Heart left ventricle (tissue), 16 donors: ENCODE measurements around the gene HMX1. TPM values are rescaled to one million over a fixed set of nuclear protein-coding genes. Genes with fewer than 3 reads are reported as not detected.

Source experiments
- ATAC-seq, 4 donors: fragments of 200-7000 bp; cut with Tn5 transposase; one replicate each; pipeline ENCODE4 v1.9.1; 2020 to 2022; ENCODE audit warnings: moderate library complexity in 4 of 4, mild to moderate bottlenecking in 3 of 4, moderate number of reproducible peaks in 1 of 4
- DNase-seq, 5 donors: peaks; one replicate each; pipeline ENCODE4 v3.0.0-alpha.2; 2020
- H3K27ac ChIP-seq, 12 donors: fragments of 200-600 bp; sonication (generic) in 4 of 12; one replicate each; pipeline versions ENCODE4 v1.5.0 to v1.8.0; 2016 to 2022; ENCODE audit warnings: mild to moderate bottlenecking in 2 of 12
- H3K27me3 ChIP-seq, 9 donors: fragments of 200-600 bp; sonication (generic) in 2 of 9; one replicate each; pipeline versions ENCODE4 v1.5.1 to v1.8.0; 2016 to 2022; ENCODE audit warnings: mild to moderate bottlenecking in 3 of 9
- H3K36me3 ChIP-seq, 9 donors: fragments of 200-600 bp; sonication (generic) in 2 of 9; one replicate each; pipeline versions ENCODE4 v1.5.0 to v1.8.0; 2018 to 2022; ENCODE audit warnings: mild to moderate bottlenecking in 2 of 9
- H3K4me1 ChIP-seq, 12 donors: fragments of 200-600 bp; sonication (generic) in 4 of 12; one replicate each; pipeline versions ENCODE4 v1.5.0 to v1.8.0; 2016 to 2022; ENCODE audit warnings: mild to moderate bottlenecking in 3 of 12
- H3K4me3 ChIP-seq, 12 donors: fragments of 200-600 bp; sonication (generic) in 4 of 12; one replicate each; pipeline versions ENCODE4 v1.5.0 to v1.8.0; 2017 to 2022; ENCODE audit warnings: mild to moderate bottlenecking in 9 of 12, moderate library complexity in 4 of 12
- H3K9me3 ChIP-seq, 12 donors: fragments of 200-600 bp; sonication (generic) in 4 of 12; one replicate each; pipeline versions ENCODE4 v1.5.0 to v1.8.0; 2016 to 2022; ENCODE audit warnings: mild to moderate bottlenecking in 1 of 12
- CTCF ChIP-seq, 12 donors: fragments of 200-600 bp; sonication (generic) in 4 of 12; IDR thresholded peaks; one replicate each; pipeline versions ENCODE4 v1.5.0 to v1.8.0; 2018 to 2022; ENCODE audit warnings: antibody characterized with exemption in 12 of 12, mild to moderate bottlenecking in 5 of 12
- POLR2A ChIP-seq, 2 donors: fragments of 450-650 bp; IDR thresholded peaks; one replicate each; pipeline ENCODE4 v1.6.1; 2017; ENCODE audit warnings: antibody characterized with exemption in 2 of 2, mild to moderate bottlenecking in 2 of 2, moderate library complexity in 2 of 2
- WGBS, 4 donors: extraction: QIAGEN DNeasy Blood & Tissue Kit in 2 of 4; methylation state at CpG; one replicate each; pipeline versions ENCODE4 v1.1.5 to v1.1.7; 2013 to 2018; 5-methylcytosine and 5-hydroxymethylcytosine counted together
- intact Hi-C, 10 donors: fragments of 100-400 bp; cut with DNase I; formaldehyde crosslinking; loops; one replicate each; pipeline versions ENCODE4 v1.11.1 to v1.14.2; 2022
- polyA plus RNA-seq, 2 donors: library from polyadenylated mRNA; stranded (reverse); fragments of 200-250 nt; gene quantifications; one replicate each; pipeline ENCODE4 v1.2.3, GENCODE V29; 2013
- total RNA-seq, 9 donors: library from RNA; depleted of rRNA in 2 of 9; stranded (reverse); fragments of >200 nt in 2 of 9; fragmentation: NEBNext Ultra II Directional in 3 of 9; extraction: Animal tissue kit (Norgen Biotek cat#: 25700) in 3 of 9; gene quantifications; one replicate each; pipeline versions ENCODE4 v1.1.0 to v1.2.4, GENCODE V29; 2016 to 2023
- donor health status: ischemic (EF 13 %, LVEDD 7.1; RV severe dilation, severe dysfunction).
- donor health status: healthy with polysubstance abuse.
- donor health status: DM: no; HTN: yes; CAD: no.
- donor health status: DM: no; HTN: no; CAD: no.
- donor health status: ischemic (EF 25% LVEDD 6.9; RV normal size, moderate dysfunction).
- donor health status: ischemic (EF 25% LVEDD 5.7; RV mildly dilated, moderate dysfunction).
- donor health status: healthy.
- donor health status: DM: yes; HTN: yes; CAD: no.
- donor health status: ischemic (EF 35%, LVEDD 5.7; RV mildly dilated, moderate dysfunction).
- donor health status: nonischemic (EF 11% LVEDD 7.7; RV severe dilation, severe dysfunction).
- donor health status: DM: yes; HTN: yes; CAD: no.
- donor health status: PGD.
- donor health status: ischemic (EF 29% LVEDD 5.4; RV normal size, mild dysfunction).
- donor health status: nonischemic (EF 23%, LVEDD 6.1; RV moderate dilation, normal function).

HMX1 gene
- total and polyA plus RNA-seq, 11 donors = 0.25 TPM; not detected in 10

DNA sequence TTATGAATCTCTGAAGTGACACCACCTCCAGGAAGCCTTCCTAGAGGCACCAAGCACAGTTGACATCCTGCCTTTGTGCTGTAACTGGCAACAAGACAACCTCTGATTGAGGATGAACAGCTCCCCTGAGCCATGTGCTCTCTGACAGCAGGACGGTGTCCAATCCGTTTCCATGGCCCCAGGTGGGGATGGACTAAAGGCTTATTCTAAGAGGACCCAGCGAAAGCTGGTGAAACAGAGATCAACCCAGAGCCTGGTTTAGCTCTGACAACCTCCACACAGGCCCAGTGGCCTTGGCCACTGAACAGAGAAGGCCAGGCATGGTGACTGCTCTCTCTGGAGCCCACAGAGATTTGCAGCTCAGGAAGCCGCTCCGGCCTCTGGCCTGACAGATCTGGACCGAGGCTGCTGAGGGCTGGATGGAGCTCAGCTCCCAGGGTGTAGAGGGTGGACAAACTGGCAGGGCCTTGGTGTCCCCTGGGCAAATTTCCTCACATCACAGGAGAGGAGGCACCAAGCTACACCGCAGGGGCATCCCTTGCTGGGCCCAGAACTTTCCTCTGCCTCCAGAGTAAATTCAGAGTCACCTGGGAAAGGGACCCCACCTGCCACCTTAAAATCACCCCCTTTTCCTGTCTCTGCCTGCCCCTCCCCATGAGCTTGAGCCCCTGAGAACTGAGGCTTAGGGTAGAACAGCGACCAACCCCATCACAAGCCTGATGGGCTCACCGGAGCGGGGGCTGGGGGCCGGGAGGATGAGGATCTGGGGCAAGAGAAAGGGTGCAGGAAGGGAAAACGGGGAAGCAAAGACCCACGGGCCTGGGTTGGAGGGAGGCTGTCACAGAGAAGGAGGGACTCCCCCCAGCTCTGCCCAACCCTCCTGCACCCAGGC, 40.2 kb downstream of the HMX1 start:
- Histone ChIP-seq H3K27ac (no peak overlapping the region), H3K4me1 (no peaks in the 10 kb centered on the region), H3K4me3 (no peak overlapping the region), H3K27me3 (peaks cover 0 to 32% (median 2%) of the 10 kb centered on the region in 9 donors), H3K9me3 (peaks cover 0 to 13% (median 1%) of the 10 kb centered on the region in 12 donors), H3K36me3 (no peaks in the 10 kb centered on the region)
- peak in 3 of 5 donors; percentile 2 to 32 (median 10) for DNase-seq
- intact Hi-C loops = no loop called here
- ATAC-seq = no peak
- WGBS, 4 donors = 79 to 84% (median 82%) methylated on average over 9 to 13 of the region's 13 CpGs
- TF ChIP-seq POLR2A (IDR thresholded peaks at IDR 0.05) (no peak), CTCF (IDR thresholded peaks at IDR 0.05) (no peak)

DNA sequence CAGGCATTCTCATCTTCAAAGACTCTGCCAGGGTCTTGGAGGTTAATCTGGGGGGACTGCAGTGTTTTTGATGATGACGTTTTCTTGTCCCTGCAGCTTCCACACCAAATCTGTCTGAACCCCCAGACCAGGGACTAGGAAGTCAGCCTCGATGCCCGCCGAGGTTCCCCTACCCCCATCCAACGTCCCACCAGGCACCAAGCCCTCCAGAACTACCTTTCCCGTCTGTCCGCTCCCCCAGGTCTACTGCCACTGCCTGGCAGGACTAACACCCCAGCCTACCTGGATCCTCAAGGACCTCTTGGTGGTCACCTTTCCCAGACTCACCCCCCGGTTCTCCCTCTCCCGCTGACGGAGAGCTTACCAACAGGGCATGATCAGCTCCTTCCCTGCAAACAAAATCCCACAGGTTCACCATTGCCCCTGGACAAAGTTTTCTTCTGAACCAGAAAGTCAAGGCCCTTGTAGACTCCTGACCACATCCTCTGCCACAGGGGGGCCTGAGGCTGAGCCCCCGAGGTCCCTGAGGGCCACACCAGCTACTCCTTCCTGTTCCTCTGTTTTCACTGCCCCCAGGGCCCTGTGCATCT, 40.9 kb downstream of the HMX1 start:
- peaks cover 0 to 13% (median 1%) of the 10 kb centered on the region in 12 donors for H3K9me3 ChIP-seq
- ATAC-seq (no peak), DNase-seq (peak in 2 of 5 donors; percentile 12 to 42)
- no peak overlapping the region for H3K27ac ChIP-seq
- no peaks in the 10 kb centered on the region for H3K36me3 ChIP-seq
- H3K4me1 ChIP-seq = no peaks in the 10 kb centered on the region
- intact Hi-C loops = no loop called here
- peaks cover 0 to 28% (median 2%) of the 10 kb centered on the region in 9 donors for H3K27me3 ChIP-seq
- WGBS, 4 donors = 79 to 83% (median 81%) methylated on average over 11 of the region's 11 CpGs
- H3K4me3 ChIP-seq = no peak overlapping the region
- TF ChIP-seq POLR2A (IDR thresholded peaks at IDR 0.05) (no peak), CTCF (IDR thresholded peaks at IDR 0.05) (no peak)

- Histone ChIP-seq H3K4me3 (no peak overlapping the region), H3K27ac (no peak overlapping the region), H3K4me1 (no peaks in the 10 kb centered on the region), H3K9me3 (peaks cover 0 to 13% (median 3%) of the 10 kb centered on the region in 12 donors), H3K36me3 (no peaks in the 10 kb centered on the region), H3K27me3 (peaks cover 0 to 22% (median 2%) of the 10 kb centered on the region in 9 donors)
- peak in 2 of 5 donors; percentile 4 to 15 for DNase-seq
- 61 to 78% (median 66%) methylated on average over 7 of the region's 7 CpGs for WGBS, 4 donors
- intact Hi-C loops = no loop called here
- TF ChIP-seq CTCF (IDR thresholded peaks at IDR 0.05) = no peak
- no peak for TF ChIP-seq POLR2A (IDR thresholded peaks at IDR 0.05)
- no peak for ATAC-seq
Measured at GRCh38 chr4:8830056-8830455, 41.6 kb downstream of the HMX1 start.

DNA sequence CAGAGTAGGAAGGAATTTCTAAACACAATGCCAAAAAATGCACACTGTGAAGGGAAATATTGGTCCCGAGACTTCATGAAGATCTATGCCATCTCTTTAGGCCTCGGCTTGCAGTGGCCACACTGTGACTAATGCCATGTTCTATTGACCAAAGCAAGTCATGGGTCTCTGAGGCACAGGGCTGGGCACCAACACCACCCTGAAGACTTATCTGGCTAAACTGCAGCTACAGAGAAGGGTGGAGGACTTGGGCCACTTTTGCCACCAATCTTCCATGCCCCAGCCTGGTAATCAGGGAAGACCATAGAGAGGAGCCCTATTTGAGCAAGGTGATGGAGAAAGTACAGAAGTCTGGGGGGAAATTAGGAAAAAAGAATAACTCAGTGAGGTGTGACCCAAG, 42.1 kb downstream of the HMX1 start:
- WGBS, 4 donors = 81 to 88% (median 86%) methylated on average over 2 of the region's 2 CpGs
- Histone ChIP-seq H3K36me3 (no peaks in the 10 kb centered on the region), H3K9me3 (peaks cover 0 to 17% (median 3%) of the 10 kb centered on the region in 12 donors), H3K4me3 (no peak overlapping the region), H3K27me3 (peaks cover 0 to 20% (median 4%) of the 10 kb centered on the region in 9 donors), H3K4me1 (no peaks in the 10 kb centered on the region), H3K27ac (no peak overlapping the region)
- peak in 1 of 5 donors; percentile 5 for DNase-seq
- ATAC-seq = no peak
- intact Hi-C loops = no loop called here
- TF ChIP-seq POLR2A (IDR thresholded peaks at IDR 0.05) (no peak), CTCF (IDR thresholded peaks at IDR 0.05) (no peak)
